ENCODE data around the gene TNPO2.

TNPO2 gene

DNA sequence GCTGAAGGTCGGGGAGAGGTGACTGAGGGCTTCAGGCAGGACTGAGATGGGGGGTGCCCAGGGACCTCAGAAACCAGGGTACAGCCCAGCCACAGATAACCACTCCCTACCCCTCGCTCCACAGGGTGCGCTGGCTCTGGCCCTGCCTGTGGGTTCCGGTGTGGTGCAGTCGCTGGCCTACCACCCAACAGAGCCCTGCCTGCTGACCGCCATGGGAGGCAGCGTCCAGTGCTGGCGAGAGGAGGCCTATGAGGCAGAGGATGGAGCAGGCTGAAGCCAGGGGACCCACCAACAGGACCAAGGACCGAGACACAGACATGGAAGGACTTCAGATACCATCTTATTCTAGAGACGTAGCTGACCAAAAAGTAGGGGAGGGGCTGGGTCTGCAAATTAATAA lies 48.3 kb downstream of the TNPO2 start:
- no peak for DNase-seq

DNA sequence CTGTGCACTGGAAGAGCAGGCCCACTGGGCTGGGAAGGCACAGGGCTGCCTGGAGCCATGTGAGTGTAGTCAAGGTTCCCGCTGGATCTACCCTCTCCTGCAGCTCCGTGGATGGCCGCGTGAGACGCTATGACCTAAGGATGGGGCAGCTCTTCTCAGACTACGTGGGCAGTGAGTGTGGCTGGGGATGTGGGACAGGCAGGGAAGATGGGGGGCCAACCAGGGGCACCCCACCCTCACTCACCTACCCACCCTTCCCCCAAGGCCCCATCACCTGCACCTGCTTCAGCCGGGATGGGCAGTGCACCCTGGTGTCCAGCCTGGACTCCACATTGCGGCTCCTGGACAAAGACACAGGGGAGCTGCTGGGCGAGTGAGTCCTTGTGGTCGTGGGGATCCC lies 51.0 kb downstream of the TNPO2 start:
- DNase-seq = no peak

DNA sequence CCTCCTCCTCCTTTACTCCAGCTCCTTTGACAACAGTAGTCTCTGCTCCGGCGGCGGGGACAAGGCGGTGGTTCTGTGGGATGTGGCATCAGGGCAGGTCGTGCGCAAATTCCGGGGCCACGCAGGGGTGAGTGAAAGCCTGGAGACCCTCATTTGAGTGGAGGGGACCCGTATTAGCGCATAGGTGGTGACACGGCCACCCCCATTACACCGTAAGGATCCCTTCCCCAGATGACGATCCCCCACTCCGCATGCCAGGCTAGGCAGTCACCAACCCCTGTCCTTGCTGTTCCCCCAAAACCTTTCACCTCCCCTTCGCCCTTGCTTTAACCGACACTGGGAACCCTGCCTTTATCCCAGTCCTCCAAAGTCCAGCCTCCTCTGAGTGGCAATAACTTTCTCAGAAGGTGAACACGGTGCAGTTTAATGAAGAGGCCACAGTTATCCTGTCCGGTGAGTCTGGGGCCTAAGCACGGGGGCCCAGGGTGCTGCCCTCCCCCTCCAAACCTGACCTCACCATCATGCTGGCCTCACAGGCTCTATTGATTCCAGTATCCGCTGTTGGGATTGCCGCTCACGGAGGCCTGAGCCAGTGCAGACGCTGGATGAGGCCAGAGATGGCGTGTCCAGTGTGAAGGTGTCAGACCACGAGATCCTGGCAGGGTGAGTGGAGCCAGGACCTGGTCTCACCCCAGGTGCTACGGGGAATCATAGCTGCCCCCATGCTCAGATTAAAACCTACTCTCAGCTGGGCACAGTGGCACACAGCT lies 53.4 kb downstream of the TNPO2 start:
- DNase-seq = no peak

DNA sequence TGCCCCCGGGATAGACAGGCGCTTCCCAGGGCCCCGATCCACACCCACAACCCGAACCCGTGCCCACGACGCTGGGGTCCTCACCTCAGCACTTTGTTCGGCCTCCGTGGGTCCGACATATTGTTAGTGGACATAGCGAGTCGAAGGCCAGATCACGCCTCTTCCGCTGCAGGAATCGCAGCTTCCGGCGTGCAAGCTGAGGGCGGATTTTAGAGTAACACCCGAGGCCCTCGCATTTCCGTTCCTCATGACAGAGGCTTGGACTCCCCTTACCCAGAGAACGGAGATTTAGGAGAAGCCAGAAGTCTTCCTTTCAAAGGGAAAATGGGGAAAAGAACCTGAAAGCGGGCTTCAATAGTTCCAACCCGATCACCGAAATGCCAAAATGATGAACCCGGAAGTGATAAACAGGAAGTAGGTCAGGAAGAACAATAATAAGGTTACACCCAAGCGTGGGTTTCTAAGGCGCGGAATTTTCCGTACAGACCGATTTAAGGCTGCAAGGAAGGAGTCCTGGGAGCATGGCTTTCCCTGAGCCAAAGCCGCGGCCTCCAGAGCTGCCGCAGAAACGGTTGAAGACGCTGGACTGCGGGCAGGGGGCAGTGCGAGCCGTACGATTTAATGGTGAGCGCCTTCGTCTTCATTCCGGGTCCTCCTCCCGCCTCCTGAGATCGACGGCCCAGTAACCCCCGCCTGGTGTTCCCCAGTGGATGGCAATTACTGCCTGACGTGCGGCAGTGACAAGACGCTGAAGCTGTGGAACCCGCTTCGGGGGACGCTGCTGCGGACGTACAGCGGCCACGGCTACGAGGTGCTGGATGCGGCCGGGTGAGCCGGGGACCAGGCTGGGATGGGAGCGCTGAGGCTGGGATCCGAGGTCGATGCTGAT lies 54.2 kb downstream of the TNPO2 start:
- peak; percentile 42 to 67 (median 53) for DNase-seq

DNA sequence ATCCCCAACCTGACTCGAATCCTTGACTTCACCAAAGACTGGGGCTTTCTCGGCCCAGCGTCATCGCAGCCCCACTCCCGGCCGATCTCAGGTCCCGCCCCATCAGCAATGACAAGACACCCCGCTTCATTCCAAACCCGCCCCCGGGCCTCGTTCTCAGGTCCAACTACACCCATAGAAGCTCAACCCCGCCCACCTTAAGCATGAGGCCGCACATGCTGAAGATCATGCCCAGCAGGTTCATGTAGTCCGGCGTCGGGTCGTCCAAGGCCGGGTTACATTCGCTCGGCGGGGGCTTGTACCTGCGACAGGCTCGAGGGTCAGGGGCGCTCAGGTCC lies 54.8 kb downstream of the TNPO2 start:
- DNase-seq = peak; percentile 29 to 59 (median 36)

DNA sequence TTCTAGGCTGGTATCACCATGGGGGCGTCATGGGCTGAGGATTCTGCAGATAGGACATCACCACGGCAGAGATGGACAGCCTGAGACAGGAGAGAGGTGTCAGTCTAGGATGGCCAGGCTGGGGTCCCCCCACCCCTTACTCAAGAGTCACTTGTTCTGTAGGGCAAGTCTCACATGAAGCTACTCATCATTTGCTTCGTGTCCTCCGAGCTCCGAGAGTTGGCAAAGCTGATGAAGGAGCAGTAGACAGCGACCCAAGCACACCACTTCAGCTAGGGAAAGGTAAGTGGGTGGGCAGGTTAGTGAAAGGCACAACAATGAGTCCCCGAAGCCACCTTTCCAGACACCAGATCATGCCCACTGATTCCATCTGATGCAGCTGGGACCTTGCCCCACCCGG lies 55.4 kb downstream of the TNPO2 start:
- no peak for DNase-seq

DNA sequence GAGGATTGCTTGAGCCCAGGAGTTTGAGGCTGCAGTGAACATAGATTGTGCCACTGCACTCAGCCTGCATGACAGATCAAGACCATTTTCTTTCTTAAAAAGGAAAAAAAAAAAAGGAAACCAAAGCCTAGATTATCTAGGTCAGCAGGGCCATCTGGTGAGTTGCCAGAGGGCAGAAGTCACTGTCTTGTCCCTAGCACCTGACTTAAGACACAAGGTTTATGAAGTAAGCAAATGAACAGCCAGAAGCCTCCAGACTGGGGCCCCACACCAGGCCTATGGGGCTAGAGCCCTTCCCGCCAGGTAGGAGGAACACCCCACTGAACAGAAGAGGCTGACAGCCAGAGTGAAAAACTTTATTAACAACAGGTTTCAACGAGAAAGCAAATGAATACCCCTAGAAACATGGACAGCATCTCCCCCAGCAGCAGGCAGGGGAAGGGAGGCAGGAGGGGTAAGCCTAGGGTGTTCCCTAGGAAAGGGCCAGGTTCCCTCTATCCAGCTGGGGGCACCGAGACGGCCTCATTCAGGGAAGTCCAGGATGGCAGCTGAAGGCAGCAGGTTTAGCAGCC lies 55.9 kb downstream of the TNPO2 start:
- DNase-seq = no peak

DNA sequence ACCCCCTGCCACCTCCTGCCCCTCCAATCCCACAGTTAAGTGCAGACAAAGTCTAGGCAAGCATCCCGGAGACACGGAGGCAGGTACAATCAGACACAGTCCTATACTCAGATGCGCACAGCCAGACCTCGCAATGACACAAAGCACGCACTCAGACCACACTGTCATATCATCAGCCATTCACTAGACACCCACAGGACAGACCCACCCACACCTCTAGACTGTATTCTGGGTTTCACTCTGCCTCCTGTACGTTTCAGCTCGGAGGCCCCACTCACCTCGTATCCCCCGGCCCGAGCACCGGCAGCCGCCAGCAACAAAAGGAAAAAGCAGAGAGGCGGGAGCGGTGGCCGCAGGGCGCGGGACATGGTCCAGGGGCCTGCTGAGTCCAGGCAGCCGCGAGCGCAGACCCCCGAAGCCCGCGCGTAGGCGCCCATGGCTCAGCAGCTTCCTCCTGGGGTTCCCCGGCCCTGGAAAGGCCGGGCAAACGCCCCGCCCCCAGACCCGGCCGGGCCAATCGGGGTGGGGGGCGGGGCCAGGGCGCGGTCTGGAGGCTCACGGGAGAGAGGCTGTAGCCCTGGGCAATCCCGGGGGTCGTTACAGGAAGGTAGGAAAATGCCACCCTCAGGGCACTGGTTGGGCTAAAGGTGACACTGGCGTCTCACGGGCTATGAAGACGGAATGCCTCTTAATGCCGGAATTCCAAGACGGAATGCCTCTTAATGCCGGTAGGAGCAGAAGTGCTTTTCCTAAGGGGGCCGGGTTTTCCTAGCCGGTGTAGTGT lies 57.3 kb downstream of the TNPO2 start, which contains the start of the genes MAN2B1 and WDR83:
TSS of gene MAN2B1 (minus strand) at position 478 of the 784 bp plus-strand sequence. CDS start at position 437, 41 bp downstream.
TSS of gene WDR83 (plus strand) at position 543 of the 784 bp plus-strand sequence. CDS start 2,984 bp downstream, outside the sequence.
- peak; percentile 43 to 72 (median 56) for DNase-seq

DNA sequence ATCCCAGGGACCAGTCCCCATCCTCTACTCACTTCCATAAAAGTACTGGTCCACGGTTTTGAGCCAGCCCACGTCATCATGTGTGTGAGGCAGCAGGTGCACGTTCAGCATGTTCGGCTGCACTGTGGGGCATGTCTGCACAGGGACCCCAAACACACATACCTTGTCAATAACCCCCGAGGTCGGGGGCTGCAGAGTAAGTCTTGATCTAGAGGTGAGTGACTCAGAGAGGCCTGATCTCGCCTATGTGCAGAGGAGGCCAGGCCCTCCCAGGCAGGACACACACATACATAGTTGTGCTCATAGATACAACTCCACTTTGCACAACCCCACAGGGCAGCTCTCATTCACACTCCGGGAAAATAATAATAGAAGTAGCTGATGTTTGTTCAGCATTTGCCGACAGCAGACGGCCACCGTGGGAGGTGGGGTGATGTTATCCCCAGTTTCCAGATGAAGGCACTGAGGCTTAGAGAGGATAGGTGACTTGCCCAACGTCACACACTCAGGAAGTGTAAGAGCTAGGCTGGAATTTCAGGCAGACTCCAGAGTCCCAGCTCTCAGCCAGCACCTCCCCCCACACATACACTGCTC lies 58.0 kb downstream of the TNPO2 start:
- no peak for DNase-seq

DNA sequence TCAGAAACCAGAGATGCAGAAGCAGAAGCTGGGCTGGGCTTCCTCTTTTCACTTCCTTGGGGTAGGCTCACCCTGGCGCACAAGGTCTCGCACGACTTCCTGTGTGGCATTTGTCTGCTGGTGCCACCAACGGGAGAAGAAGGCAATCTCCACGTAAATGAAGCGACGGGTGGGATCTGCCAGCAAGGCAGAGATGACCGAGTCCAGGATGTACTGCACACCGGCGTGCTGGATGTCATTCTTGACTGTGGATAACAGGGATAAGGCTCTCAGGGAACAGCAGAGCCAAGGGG lies 58.5 kb downstream of the TNPO2 start:
- DNase-seq = peak in 2 of 4 experiments; percentile 43 to 50

DNA sequence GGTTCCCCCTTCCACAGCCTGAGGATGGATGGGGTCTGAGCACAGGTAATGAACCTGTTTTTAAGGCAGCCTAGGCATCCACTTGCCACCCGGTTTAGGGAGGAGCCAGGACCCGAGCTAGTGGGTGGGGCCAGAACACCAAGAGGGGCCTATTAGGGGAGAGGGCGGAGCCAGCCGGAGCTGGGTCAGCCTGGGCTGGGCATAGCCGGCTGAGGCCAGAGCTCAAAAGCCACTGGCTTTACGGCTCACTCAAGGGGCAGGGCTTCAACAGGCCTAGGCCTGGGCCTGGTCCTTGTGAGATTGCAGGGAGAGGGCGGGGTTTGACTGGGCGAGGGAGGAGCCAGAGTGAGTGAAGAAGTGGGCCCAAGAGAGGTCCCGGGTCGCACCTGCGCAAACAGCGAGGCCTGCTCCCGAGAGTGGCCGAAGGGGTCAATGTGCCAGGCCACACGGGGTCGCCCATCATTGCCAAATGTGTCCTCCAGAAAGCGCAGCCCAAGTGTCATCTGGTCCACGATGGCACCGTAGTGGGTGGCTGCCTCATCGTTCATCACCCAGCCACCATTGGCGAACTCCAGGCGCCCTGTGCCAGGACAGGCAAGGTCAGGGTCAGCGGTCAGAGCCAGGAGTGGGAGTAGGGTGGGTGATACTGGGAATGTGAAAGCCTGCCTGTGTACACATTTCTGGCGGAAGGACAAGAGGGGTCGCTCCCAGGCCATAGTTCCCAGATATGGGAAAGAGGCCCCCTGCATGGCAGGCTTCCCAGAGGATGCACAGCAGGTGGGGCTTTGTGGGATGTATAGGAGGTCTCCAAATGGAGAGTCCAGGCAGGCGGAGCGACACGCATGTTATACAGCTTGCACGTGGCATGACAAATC lies 59.1 kb downstream of the TNPO2 start:
- no peak for DNase-seq

DNA sequence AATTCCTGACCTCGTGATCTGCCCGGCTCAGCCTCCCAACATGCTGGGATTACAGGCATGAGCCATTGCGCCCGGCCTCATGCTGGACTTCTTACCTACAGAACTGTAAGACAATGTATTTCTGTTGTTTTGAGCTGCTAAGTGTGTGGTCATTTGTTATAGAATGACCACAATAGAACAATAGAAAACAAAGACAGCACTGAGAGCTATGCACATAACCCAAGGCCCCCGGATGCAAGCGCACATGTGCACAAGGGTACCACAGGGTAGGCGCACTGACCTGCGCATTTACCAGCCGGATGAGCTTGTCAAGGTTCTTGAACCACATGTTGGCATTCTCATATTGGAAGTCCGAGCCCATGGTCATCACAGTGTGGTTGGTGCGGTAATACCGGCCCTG lies 62.8 kb downstream of the TNPO2 start:
- no peak for DNase-seq

DNA sequence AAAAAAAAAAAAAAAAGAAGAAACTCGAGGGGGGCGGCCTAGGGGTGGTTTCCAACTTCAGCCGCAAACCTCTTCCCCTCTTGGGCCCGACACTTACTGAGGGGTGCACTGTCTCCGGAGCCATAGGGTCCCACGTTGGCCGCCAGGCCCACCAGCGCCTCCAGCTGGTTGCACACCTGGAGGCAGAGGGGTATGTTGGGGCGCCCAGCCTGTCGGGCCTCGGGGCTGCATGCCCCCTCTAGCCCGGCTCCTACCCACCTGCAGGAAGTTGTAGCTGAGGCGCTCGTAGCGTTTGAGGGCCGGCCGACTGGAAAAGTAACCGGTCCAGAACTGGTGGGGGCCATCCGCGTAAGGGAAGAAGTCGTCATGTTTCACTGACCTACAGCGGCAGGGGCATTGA lies 65.8 kb downstream of the TNPO2 start:
- DNase-seq = no peak

DNA sequence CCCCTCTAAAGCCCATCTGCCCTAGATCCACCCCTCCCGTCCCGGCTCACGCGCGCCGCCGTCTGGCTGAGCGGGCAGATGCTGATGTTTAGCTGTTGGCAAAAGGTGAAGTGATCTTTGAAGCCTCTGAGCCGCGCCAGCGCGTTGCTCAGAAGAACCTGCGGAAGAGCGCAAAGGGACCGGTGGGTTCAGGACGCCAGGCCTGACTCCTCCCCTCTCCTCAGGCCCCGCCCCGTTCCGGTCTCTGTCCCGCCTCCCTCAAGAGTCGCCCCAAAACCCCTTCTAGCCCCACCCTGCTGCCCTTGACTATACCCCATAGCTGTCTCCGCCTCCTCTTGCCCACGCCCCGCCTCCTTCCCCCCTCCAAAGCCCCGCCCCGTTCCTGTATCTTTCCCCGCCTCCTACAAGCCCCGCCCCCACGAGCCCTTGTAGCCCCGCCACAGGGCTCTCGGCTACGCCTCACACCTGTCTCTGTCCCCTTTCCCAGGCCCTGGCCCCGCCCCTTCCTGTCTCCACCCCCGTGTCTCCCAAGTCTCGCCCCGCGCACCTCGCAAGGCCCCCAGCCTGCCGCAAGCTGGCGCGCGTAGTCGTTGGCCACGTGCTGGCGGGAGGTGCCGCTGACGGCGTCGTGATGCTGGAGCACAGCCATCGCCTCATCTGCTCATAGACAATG lies 66.7 kb downstream of the TNPO2 start:
- no peak for DNase-seq

DNA sequence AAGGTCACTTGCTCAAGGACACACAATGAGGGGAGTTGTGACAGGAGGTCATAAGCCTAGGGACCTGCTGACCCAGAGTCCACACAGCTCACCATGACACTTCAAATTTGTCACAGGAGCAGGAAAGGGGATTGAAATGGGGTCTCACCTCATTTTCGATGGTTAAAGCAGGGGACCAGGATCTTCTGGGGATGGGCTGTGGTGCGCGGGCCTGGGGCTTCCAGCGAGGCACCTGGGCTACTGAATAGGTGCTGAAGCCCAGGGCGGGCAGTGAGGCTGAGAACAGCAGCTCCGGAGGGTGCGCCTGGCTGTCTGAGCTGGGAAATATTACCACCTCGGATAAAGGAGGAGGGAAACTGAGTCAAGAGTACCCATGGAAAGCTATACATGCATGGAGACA lies 68.2 kb downstream of the TNPO2 start:
- no peak for DNase-seq

DNA sequence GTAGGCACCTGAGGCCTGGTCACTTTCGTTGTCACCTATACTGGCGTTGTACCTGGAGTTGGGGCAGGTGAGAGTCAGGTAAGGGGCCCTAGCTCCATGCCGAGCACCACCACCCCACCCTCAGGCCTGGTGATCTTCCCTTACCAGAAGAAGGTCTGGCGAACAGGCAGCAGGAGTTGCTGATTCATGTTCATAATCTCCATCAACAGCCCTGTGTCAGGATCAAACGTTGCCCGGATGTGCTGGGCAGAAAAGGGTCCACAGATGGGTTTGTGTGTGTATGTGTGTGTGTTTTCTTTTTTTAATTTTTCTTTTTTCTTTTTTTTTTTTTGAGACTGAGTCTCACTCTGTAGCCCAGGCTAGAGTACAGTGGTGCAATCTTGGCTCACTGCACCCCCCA lies 71.5 kb downstream of the TNPO2 start:
- no peak for DNase-seq

DNA sequence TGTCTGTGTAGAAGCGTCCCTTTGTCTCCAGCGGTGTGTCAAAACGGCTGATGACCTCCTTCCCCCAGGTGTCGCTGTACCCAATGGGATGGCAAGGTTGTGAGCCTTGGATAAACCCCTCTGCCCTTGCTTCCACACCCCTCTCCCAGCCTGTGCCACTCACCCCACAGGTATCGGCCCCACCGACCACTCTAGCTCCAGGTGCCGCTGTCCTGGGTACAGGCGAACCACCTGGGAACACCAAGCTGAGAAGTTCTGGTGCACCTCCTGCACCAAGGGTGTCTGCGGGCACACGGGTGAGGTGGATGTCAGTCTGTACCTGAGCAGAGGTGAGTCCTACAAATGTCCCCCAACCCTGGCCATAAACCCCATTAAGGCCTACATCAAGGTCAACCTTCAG lies 73.8 kb downstream of the TNPO2 start:
- no peak for DNase-seq

Data from activated naive CD4-positive, alpha-beta T cell (primary cell).